NB4 (cell line): Measurements from ENCODE around the gene OR2D2.

Experiments used
- DNase-seq: peaks from one replicate; pipeline ENCODE4 v3.0.0; 2010; ENCODE audit warnings: low read depth
- H3K4me3 ChIP-seq: one replicate; pipeline ENCODE4 v1.5.1; 2011; ENCODE audit warnings: mild to moderate bottlenecking, low read depth, low read length, moderate library complexity
- MYC ChIP-seq: IDR thresholded peaks from 2 replicates; pipeline ENCODE4 v1.6.1; 2011; ENCODE audit warnings: low read depth, low read length
- POLR2A ChIP-seq: IDR thresholded peaks from 2 replicates; pipeline ENCODE4 v1.6.1; 2011; ENCODE audit warnings: mild to moderate bottlenecking; ENCODE audit not compliant: insufficient read length; ENCODE audit errors: extremely low read depth
- TF ChIP-seq, protein P1 (sequence below): IDR thresholded peaks from 2 replicates; pipeline ENCODE4 v1.6.1; 2011; ENCODE audit warnings: low read depth, low read length
- TF ChIP-seq, protein P2 (sequence below): IDR thresholded peaks from one replicate; pipeline ENCODE4 v1.5.1; 2012; ENCODE audit warnings: low read depth, low read length

The OR2D2 gene

GRCh38 chr11:6892400-6892799 is at the start of gene OR2D2:
Gene OR2D2, minus strand, starts transcription at chr11:6892500. Its CDS starts 0 bp downstream, at chr11:6892500.
- no peak for TF ChIP-seq POLR2A
- no peak for TF ChIP-seq MYC
- TF ChIP-seq, protein P1, sequence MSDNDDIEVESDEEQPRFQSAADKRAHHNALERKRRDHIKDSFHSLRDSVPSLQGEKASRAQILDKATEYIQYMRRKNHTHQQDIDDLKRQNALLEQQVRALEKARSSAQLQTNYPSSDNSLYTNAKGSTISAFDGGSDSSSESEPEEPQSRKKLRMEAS, result no peak
- TF ChIP-seq, protein P2, sequence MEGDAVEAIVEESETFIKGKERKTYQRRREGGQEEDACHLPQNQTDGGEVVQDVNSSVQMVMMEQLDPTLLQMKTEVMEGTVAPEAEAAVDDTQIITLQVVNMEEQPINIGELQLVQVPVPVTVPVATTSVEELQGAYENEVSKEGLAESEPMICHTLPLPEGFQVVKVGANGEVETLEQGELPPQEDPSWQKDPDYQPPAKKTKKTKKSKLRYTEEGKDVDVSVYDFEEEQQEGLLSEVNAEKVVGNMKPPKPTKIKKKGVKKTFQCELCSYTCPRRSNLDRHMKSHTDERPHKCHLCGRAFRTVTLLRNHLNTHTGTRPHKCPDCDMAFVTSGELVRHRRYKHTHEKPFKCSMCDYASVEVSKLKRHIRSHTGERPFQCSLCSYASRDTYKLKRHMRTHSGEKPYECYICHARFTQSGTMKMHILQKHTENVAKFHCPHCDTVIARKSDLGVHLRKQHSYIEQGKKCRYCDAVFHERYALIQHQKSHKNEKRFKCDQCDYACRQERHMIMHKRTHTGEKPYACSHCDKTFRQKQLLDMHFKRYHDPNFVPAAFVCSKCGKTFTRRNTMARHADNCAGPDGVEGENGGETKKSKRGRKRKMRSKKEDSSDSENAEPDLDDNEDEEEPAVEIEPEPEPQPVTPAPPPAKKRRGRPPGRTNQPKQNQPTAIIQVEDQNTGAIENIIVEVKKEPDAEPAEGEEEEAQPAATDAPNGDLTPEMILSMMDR, result no peak
- DNase-seq, result no peak
- H3K4me3 ChIP-seq, result no peak within 1 kb of the TSS

DNA sequence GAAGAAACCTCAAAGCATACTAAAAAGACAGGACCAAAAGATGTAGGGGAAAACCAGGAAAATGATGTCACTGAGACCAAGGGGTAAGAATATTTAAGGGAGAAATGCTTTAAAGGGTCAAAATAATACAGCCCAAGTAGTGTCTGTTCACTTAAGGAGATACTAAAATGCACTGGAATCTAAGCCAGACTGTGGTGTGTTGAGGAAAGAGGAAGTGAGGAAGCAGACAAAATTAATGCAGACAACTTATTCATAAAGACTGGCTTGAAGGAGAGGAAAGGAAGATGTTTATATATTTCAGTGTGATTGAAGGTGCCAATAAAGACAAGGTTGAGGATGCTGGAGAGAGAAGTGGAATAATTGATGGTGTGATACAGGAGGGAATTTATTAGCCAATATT is 49.7 kb upstream of the OR2D2 start:
- H3K4me3 ChIP-seq, result no peak overlapping the region
- no peak for TF ChIP-seq POLR2A
- TF ChIP-seq, protein P1, result no peak
- TF ChIP-seq, protein P2, result no peak
- TF ChIP-seq MYC, result no peak
- peak; percentile 6 for DNase-seq

GRCh38 chr11:6932145-6932544 is 39.8 kb upstream of the OR2D2 start:
- no peak for DNase-seq
- TF ChIP-seq, protein P1, result no peak
- TF ChIP-seq, protein P2, result no peak
- TF ChIP-seq POLR2A (no peak), MYC (no peak)
- no peak overlapping the region for H3K4me3 ChIP-seq

DNA sequence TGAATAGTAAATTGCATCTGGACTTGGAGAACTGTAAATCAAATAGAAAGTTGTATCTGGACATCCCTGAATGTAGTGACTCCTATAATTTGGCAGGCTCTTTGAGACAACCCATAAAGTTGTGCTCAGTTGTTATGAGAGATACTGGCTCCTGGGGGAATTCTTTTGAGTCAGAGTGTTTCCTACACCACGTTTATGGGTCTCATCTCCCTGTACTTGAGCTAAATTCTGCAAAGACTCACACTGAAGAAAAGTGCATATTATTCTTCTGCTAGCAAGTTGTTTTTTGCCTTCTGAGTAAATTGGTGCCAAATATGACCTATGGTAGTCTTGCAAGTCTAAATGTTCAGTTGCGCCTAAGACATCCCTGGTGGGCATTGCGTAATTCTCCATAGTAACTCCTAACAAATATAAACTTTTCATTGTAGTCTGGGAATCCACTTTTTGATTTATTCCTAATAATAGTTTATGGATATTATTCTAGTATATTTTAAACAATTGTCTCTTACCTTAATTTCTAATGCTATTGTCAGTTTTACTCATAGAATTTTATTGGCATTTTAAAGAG is 38.9 kb upstream of the OR2D2 start:
- TF ChIP-seq POLR2A (no peak), MYC (no peak)
- TF ChIP-seq, protein P1, result no peak
- DNase-seq, result no peak
- H3K4me3 ChIP-seq, result no peak overlapping the region

GRCh38 chr11:6928916-6929315 is 36.6 kb upstream of the OR2D2 start:
- no peak for DNase-seq
- no peak overlapping the region for H3K4me3 ChIP-seq
- TF ChIP-seq, protein P1, result no peak
- TF ChIP-seq POLR2A (no peak), MYC (no peak)
- TF ChIP-seq, protein P2, result no peak

GRCh38 chr11:6927030-6927617 is 34.8 kb upstream of the OR2D2 start:
- TF ChIP-seq POLR2A (no peak), MYC (no peak)
- TF ChIP-seq, protein P1, result no peak
- TF ChIP-seq, protein P2, result no peak
- no peak overlapping the region for H3K4me3 ChIP-seq
- no peak for DNase-seq
